Astrocyte of the cerebellum (primary cell): Measurements from ENCODE around the gene AMBRA1.
A peak's percentile ranks its signal among the peaks of the same experiment; 100 is the strongest.
"Not testable (repeated sequence)": the region's sequence is repeated elsewhere in the genome, so short reads cannot be mapped to it uniquely, and the experiment has no call there.

Experiments
- DNase-seq: peaks from one replicate; pipeline ENCODE4 v3.0.0-alpha.2; 2011; ENCODE audit warnings: low read depth
- H3K4me3 ChIP-seq: 2 replicates; pipeline ENCODE4 v1.5.1; 2011; ENCODE audit warnings: mild to moderate bottlenecking, low read depth, low read length, moderate library complexity
- in situ Hi-C: cut with HindIII; loops from 2 replicates; pipeline ENCODE4 v1.10.0; 2017; ENCODE audit warnings: low sequenced_read_pairs
- TF ChIP-seq, protein P1 (sequence below): IDR thresholded peaks from 2 replicates; pipeline ENCODE4 v1.5.1; 2012; ENCODE audit warnings: low read length, low read depth, moderate library complexity, mild to moderate bottlenecking; ENCODE audit errors: missing control alignments

Gene AMBRA1

DNA sequence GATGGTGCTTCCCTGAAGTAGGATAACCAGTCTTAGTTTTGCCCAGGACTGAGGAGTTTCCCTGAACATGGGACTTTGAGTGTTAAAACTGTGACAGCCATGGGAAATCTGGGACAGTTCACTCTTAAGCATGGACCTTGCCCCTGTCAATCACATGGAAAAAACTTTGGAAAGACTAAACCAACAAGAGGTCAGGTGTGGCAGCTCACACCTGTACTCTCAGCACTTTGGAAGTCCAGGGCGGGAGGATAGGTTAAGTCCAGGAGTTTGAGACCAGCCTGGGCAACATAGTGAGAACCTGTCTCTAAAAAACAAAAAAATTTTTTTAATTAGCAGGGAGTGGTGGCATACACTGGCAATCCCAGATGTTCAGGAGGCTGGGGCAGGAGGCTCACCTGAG lies 3.3 kb upstream of the AMBRA1 start:
- DNase-seq = no peak
- H3K4me3 ChIP-seq = no peak overlapping the region
- in situ Hi-C loops = no loop called here
- TF ChIP-seq, protein P1, sequence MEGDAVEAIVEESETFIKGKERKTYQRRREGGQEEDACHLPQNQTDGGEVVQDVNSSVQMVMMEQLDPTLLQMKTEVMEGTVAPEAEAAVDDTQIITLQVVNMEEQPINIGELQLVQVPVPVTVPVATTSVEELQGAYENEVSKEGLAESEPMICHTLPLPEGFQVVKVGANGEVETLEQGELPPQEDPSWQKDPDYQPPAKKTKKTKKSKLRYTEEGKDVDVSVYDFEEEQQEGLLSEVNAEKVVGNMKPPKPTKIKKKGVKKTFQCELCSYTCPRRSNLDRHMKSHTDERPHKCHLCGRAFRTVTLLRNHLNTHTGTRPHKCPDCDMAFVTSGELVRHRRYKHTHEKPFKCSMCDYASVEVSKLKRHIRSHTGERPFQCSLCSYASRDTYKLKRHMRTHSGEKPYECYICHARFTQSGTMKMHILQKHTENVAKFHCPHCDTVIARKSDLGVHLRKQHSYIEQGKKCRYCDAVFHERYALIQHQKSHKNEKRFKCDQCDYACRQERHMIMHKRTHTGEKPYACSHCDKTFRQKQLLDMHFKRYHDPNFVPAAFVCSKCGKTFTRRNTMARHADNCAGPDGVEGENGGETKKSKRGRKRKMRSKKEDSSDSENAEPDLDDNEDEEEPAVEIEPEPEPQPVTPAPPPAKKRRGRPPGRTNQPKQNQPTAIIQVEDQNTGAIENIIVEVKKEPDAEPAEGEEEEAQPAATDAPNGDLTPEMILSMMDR = no peak

DNA sequence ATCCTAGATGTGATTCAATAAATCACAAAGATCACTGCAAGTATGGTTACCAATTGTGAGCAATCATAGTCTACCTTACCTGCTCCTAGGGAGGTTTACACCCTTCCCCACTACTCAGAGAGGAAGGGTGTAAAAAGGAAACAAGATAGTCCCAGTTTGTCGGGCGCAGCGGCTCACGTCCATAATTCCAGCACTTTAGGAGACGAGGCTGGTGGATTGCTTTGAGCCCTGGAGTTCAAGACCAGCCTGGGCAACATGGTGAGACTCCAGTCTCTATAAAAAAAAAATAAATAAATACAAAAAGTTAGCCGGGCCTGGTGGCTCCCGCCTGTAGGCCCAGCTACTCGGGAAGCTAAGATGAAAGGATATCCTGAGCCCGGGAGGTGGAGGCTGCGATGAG lies 962 bp upstream of the AMBRA1 start:
- in situ Hi-C loops = no loop called here
- H3K4me3 ChIP-seq = no peak overlapping the region
- DNase-seq = no peak
- TF ChIP-seq, protein P1 = no peak

DNA sequence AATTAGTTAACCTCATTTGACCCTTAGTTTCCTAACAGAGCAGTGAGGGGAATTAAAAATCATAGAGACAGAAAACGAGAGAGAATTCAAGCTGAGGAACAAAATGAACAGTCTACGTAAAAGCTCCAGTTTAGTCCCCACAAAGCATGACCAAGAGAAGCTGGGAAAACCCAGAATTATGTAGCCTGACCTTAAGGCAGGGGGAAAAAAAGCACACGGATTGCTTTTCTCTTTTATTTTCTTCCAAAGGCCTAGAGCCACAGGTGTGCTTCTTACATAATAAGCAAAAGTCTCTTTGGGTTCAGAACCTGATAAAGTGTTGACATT lies 514 bp upstream of the AMBRA1 start:
- DNase-seq = no peak
- TF ChIP-seq, protein P1 = no peak
- in situ Hi-C loops = no loop called here
- H3K4me3 ChIP-seq = peak overlapping the region; percentile 91

DNA sequence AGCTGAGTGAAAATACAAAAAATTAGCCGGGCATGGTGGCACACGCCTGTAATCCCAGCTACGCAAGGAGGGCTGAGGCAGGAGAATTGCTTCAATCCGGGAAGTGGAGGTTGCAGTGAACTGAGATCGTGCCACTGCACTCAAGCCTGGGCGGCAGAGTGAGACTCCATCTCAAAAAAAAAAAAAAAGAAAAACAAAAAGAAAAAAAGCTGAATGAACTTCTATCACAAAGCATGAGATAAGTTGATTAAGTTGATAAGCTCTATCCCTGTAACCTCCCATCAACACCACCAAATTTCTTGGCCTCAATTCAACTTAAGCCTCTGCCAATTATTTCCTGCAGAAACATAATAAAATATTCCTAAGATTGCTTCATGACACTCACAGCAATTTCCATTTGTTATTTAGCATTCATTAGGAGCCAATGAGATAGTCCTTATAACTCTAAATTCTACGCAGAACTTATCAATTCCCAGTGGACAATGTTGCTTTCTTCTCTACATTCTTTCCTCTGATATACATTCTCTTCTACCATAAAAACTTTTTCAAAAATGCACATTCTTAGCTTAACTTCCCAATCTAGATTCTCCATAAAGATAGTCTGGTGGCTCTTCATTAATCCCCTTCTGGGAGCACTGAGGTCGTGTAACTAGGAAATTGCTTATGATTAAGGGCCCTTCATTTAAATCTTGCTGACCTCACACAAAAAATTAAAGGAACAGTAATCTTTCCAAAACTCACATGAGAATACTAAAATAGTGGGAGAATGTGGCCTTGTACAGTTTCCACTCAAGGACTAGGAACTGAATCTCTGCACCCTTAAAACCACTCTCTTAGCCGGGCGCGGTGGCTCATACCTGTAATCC lies 2.9 kb downstream of the AMBRA1 start:
- H3K4me3 ChIP-seq = no peak overlapping the region
- no peak for DNase-seq
- TF ChIP-seq, protein P1 = no peak
- in situ Hi-C loops = no loop called here

DNA sequence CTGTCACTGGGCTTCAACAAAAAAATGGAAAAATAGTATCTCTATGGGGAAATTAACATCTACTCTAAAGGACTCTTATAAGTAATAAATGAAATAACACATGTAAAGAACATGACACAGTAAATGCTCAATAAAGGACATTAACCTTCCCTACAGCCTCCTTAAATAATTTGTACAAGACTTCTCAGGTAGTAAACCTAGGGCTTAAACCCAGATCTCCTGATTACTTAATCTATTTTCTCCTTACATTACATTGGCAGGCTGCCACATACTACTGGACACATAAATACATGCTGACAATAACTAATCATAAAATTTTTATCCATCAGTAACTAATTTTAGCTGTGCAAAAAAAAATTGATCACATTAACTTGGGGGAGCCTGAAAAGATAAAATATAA lies 4.9 kb downstream of the AMBRA1 start:
- TF ChIP-seq, protein P1 = no peak
- DNase-seq = no peak
- in situ Hi-C loops = no loop called here
- no peak overlapping the region for H3K4me3 ChIP-seq

DNA sequence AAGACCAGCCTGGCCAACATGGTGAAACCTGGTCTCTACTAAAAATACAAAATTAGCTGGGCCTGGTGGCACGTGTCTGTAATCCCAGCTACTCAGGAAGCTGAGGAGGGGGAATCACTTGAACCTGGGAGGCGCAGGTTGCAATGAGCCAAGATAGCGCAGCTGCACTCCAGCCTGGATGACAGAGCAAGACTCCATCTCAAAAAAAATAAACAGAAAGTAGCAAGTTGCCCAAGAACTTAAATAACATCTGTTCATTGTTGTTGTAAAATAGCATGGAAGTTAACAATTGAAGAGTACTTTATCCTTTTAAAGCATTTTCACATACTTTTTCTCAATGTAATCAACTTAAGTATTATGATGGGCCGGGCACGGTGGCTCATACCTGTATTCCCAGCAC lies 5.7 kb downstream of the AMBRA1 start:
- TF ChIP-seq, protein P1 = no peak
- no peak for DNase-seq
- in situ Hi-C loops = no loop called here
- no peak overlapping the region for H3K4me3 ChIP-seq

GRCh38 chr11:46583513-46583912 lies 10.3 kb downstream of the AMBRA1 start:
- in situ Hi-C loops, DNase-seq: not testable (repeated sequence)

More at GRCh38 chr11:46583513-46583912, 10.3 kb downstream of the AMBRA1 start:
- H3K4me3 ChIP-seq = not testable (repeated sequence)
